DOHH2 (cell line): ENCODE measurements around the gene BRD7.

Experiments used
- H3F3A ChIP-seq: fragments of 200-600 bp; sonication (generic), shearing (Covaris generic); 2 replicates; pipeline ENCODE4 v1.6.0; 2016; ENCODE audit warnings: antibody characterized with exemption, mild to moderate bottlenecking; ENCODE audit not compliant: control insufficient read depth, insufficient read depth
- H3K27ac ChIP-seq: fragments of 200-600 bp; sonication (generic); 2 replicates; pipeline ENCODE4 v1.5.1; 2014; ENCODE audit warnings: low read depth, mild to moderate bottlenecking, low read length, moderate library complexity
- H3K27me3 ChIP-seq: fragments of 200-600 bp; sonication (generic); 2 replicates; pipeline ENCODE4 v1.6.1; 2014; ENCODE audit warnings: mild to moderate bottlenecking, low read length, mixed read lengths; ENCODE audit not compliant: control insufficient read depth
- H3K36me3 ChIP-seq: fragments of 200-600 bp; sonication (generic); 2 replicates; pipeline ENCODE4 v1.6.1; 2014; ENCODE audit warnings: mild to moderate bottlenecking, low read length, moderate library complexity, mixed read lengths; ENCODE audit not compliant: control insufficient read depth
- H3K4me1 ChIP-seq: fragments of 200-600 bp; sonication (generic); 2 replicates; pipeline ENCODE4 v1.6.1; 2014; ENCODE audit warnings: mild to moderate bottlenecking, low read length, mixed read lengths; ENCODE audit not compliant: control insufficient read depth
- H3K4me2 ChIP-seq: fragments of 200-600 bp; sonication (generic); 2 replicates; pipeline ENCODE4 v1.6.0; 2014; ENCODE audit warnings: mild to moderate bottlenecking, low read length, moderate library complexity
- H3K4me3 ChIP-seq: fragments of 200-600 bp; sonication (generic); 2 replicates; pipeline ENCODE4 v1.5.1; 2014; ENCODE audit warnings: mild to moderate bottlenecking, low read length, mixed read lengths
- H3K79me2 ChIP-seq: fragments of 200-600 bp; sonication (generic); 2 replicates; pipeline ENCODE4 v1.6.1; 2014; ENCODE audit warnings: mild to moderate bottlenecking, low read length, mixed read lengths; ENCODE audit not compliant: control insufficient read depth
- H3K9me2 ChIP-seq: fragments of 200-600 bp; sonication (generic); replicated peaks from 2 replicates; pipeline ENCODE4 v1.6.1; 2014; ENCODE audit warnings: mild to moderate bottlenecking, low read length, mixed read lengths; ENCODE audit not compliant: control insufficient read depth
- H3K9me3 ChIP-seq: fragments of 200-600 bp; sonication (generic); 2 replicates; pipeline ENCODE4 v1.6.1; 2014; ENCODE audit warnings: antibody characterized with exemption, low read length, mixed read lengths; ENCODE audit not compliant: control insufficient read depth, insufficient read depth
- H4K20me1 ChIP-seq: fragments of 200-600 bp; sonication (generic); 2 replicates; pipeline ENCODE4 v1.6.0; 2014; ENCODE audit warnings: low read depth, mild to moderate bottlenecking, antibody characterized with exemption, low read length, moderate library complexity; ENCODE audit not compliant: control insufficient read depth, insufficient read depth
- EZH2phosphoT487 ChIP-seq: fragments of 200-600 bp; sonication (generic); IDR thresholded peaks from 2 replicates; pipeline ENCODE4 v1.6.1; 2017; ENCODE audit warnings: borderline replicate concordance, mild to moderate bottlenecking, antibody characterized with exemption, low read length, moderate library complexity, mixed read lengths
- TF ChIP-seq, protein P1 (sequence below): fragments of 200-600 bp; sonication (generic); IDR thresholded peaks from one replicate; pipeline ENCODE4 v1.5.1; 2014; ENCODE audit warnings: antibody characterized with exemption, mild to moderate bottlenecking, low read depth, low read length; ENCODE audit not compliant: poor library complexity, severe bottlenecking

The BRD7 gene

DNA sequence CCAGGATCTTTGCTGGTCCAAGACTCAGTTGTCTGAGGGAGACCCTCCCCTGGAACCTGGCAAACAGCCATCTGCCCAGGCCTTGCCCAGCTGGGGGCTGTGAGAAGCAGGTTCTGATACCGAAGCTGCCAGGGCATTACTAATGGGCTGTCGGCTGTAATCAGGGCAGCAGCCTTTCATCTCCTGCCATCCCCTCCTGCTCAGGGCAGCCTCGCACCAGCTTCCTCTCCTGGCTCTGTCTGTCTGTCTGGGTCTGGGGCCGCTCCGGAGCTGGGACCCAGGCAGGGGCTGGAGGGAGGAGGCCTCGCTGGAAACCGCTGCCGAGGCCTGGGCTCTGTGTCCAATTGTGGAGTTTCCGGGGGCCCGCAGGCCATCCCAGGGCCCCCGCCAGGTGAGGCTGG lies 21.6 kb upstream of the BRD7 start:
- no peak overlapping the region for H3K4me3 ChIP-seq
- no peak overlapping the region for H3K27ac ChIP-seq
- no peaks in the 10 kb centered on the region for H4K20me1 ChIP-seq
- no peaks in the 10 kb centered on the region for H3F3A ChIP-seq
- no peaks in the 10 kb centered on the region for H3K9me2 ChIP-seq
- no peak overlapping the region for H3K4me2 ChIP-seq
- H3K36me3 ChIP-seq: no peaks in the 10 kb centered on the region
- peaks cover 16% of the 10 kb centered on the region for H3K4me1 ChIP-seq
- H3K79me2 ChIP-seq: no peaks in the 10 kb centered on the region
- no peaks in the 10 kb centered on the region for H3K27me3 ChIP-seq
- H3K9me3 ChIP-seq: no peaks in the 10 kb centered on the region
- TF ChIP-seq EZH2phosphoT487: no peak
- TF ChIP-seq, protein P1, sequence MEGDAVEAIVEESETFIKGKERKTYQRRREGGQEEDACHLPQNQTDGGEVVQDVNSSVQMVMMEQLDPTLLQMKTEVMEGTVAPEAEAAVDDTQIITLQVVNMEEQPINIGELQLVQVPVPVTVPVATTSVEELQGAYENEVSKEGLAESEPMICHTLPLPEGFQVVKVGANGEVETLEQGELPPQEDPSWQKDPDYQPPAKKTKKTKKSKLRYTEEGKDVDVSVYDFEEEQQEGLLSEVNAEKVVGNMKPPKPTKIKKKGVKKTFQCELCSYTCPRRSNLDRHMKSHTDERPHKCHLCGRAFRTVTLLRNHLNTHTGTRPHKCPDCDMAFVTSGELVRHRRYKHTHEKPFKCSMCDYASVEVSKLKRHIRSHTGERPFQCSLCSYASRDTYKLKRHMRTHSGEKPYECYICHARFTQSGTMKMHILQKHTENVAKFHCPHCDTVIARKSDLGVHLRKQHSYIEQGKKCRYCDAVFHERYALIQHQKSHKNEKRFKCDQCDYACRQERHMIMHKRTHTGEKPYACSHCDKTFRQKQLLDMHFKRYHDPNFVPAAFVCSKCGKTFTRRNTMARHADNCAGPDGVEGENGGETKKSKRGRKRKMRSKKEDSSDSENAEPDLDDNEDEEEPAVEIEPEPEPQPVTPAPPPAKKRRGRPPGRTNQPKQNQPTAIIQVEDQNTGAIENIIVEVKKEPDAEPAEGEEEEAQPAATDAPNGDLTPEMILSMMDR: no peak

DNA sequence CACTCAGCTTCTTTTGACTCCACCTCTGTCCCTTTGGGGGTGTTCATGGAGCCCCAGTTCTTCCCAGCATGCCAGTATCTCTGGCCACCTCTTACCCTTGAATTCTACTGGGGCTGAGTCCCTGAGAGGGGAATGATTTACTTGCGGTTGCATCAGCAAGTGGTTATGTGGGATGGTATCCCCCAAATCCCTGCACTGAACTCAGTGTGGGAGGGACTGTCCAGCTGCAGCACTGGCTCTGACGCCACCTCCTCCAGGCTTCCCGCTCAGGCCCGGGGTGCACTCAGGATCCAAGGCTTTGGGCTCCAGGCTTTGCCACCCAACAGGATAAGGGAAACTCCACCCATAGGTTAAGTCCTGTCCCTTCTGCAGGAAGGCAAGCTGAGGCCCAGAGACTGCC lies 21.1 kb upstream of the BRD7 start:
- H3K9me3 ChIP-seq: no peaks in the 10 kb centered on the region
- H4K20me1 ChIP-seq: no peaks in the 10 kb centered on the region
- no peaks in the 10 kb centered on the region for H3K79me2 ChIP-seq
- TF ChIP-seq EZH2phosphoT487: no peak
- TF ChIP-seq, protein P1: no peak
- peaks cover 12% of the 10 kb centered on the region for H3K4me1 ChIP-seq
- H3K36me3 ChIP-seq: no peaks in the 10 kb centered on the region
- no peaks in the 10 kb centered on the region for H3F3A ChIP-seq
- no peaks in the 10 kb centered on the region for H3K27me3 ChIP-seq
- no peaks in the 10 kb centered on the region for H3K9me2 ChIP-seq
- no peak overlapping the region for H3K27ac ChIP-seq
- H3K4me2 ChIP-seq: no peak overlapping the region
- H3K4me3 ChIP-seq: no peak overlapping the region

DNA sequence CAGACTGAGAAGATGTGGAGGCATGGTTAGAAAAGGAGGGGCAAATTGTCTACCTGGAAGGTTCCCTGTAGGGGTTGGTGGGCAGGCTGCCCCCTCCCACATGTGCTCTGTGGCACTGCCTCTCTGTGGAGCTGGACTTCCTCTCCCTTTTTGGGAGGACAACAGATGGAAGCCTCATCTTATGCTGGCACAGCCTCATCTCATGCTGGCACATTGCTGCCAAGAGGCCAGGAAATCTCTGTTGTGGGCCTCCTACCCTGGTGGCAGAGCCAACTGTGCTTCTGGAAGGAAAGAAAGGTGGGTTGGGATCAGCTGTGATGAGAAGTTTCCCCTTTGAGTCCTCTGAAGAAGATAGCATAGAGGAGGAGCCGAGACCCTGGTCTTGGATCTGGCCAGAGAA lies 19.7 kb upstream of the BRD7 start:
- no peaks in the 10 kb centered on the region for H4K20me1 ChIP-seq
- TF ChIP-seq EZH2phosphoT487: no peak
- TF ChIP-seq, protein P1: no peak
- H3F3A ChIP-seq: no peaks in the 10 kb centered on the region
- no peaks in the 10 kb centered on the region for H3K36me3 ChIP-seq
- H3K9me2 ChIP-seq: no peaks in the 10 kb centered on the region
- no peak overlapping the region for H3K27ac ChIP-seq
- H3K27me3 ChIP-seq: no peaks in the 10 kb centered on the region
- no peak overlapping the region for H3K4me3 ChIP-seq
- H3K9me3 ChIP-seq: no peaks in the 10 kb centered on the region
- peaks cover 4% of the 10 kb centered on the region for H3K4me1 ChIP-seq
- no peak overlapping the region for H3K4me2 ChIP-seq
- H3K79me2 ChIP-seq: no peaks in the 10 kb centered on the region

DNA sequence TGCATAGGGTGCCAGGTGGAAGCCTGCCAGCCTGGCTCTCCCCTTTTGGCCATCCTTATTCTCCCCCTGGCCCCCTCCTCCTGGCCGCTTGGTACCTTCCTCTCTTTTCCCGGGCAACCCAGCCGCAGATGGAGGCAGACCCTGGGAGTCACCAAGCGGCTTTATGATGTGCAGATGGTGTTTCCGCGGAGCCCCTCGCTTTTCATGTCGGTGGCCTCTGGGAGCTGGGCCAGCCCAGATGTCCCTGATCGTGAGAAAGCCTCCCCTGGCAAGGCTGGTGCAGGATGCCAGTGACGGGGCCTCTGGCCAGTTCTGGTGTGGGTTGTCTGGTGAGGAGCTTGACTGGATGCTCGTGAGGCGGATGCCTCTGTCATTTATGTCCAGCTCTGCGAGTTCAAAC lies 18.0 kb upstream of the BRD7 start:
- no peaks in the 10 kb centered on the region for H3F3A ChIP-seq
- H3K79me2 ChIP-seq: no peaks in the 10 kb centered on the region
- H3K4me3 ChIP-seq: no peak overlapping the region
- no peaks in the 10 kb centered on the region for H4K20me1 ChIP-seq
- H3K4me2 ChIP-seq: no peak overlapping the region
- H3K9me3 ChIP-seq: no peaks in the 10 kb centered on the region
- H3K36me3 ChIP-seq: no peaks in the 10 kb centered on the region
- no peaks in the 10 kb centered on the region for H3K9me2 ChIP-seq
- no peak for TF ChIP-seq EZH2phosphoT487
- TF ChIP-seq, protein P1: no peak
- no peaks in the 10 kb centered on the region for H3K4me1 ChIP-seq
- no peak overlapping the region for H3K27ac ChIP-seq
- no peaks in the 10 kb centered on the region for H3K27me3 ChIP-seq
